Measurements from ENCODE around the gene COL4A2. TPM values are rescaled to one million over a fixed set of nuclear protein-coding genes. Genes with fewer than 3 reads are reported as not detected.

COL4A2 gene
- total RNA-seq, 2 donors from 2014 or later = 999 to 1,135 TPM

GRCh38 chr13:110557610-110558305 lies 250.7 kb downstream of the COL4A2 start:
- Histone ChIP-seq H3K4me1 (ENCODE audit: control insufficient read depth in 1 of 2, low read depth in 2 of 2) (peaks cover 3 to 49% of the 10 kb centered on the region in 2 donors), H3K4me3 (no peak overlapping the region), H3K9me3 (no peaks in the 10 kb centered on the region), H3K27ac (no peak overlapping the region), H3K27me3 (replicated peaks; ENCODE audit: insufficient read depth) (no peaks in the 10 kb centered on the region), H3K36me3 (no peaks in the 10 kb centered on the region)
- ATAC-seq (ENCODE audit: insufficient number of reproducible peaks, low FRiP score, low read depth) (no peak), DNase-seq (ENCODE audit: low spot score) (no peak)
- TF ChIP-seq CTCF (IDR thresholded peaks at IDR 0.05) = no peak

- no peak for ATAC-seq (ENCODE audit: insufficient number of reproducible peaks, low FRiP score, low read depth)
Observed at GRCh38 chr13:110559429-110559943, 252.4 kb downstream of the COL4A2 start.

GRCh38 chr13:110559986-110560385 lies 252.9 kb downstream of the COL4A2 start:
- no peaks in the 10 kb centered on the region for H3K36me3 ChIP-seq
- H3K9me3 ChIP-seq = no peaks in the 10 kb centered on the region
- ATAC-seq (ENCODE audit: insufficient number of reproducible peaks, low FRiP score, low read depth) (no peak), DNase-seq (ENCODE audit: low spot score) (no peak)
- TF ChIP-seq CTCF (IDR thresholded peaks at IDR 0.05) = no peak
- peaks cover 7 to 49% of the 10 kb centered on the region in 2 donors for H3K4me1 ChIP-seq (ENCODE audit: control insufficient read depth in 1 of 2, low read depth in 2 of 2)
- peak overlapping the region; percentile 90 for H3K27ac ChIP-seq
- H3K4me3 ChIP-seq = peak overlapping the region; percentile 88
- no peaks in the 10 kb centered on the region for H3K27me3 ChIP-seq (replicated peaks; ENCODE audit: insufficient read depth)

More at GRCh38 chr13:110559429-110559943, 252.4 kb downstream of the COL4A2 start:
- no peaks in the 10 kb centered on the region for H3K36me3 ChIP-seq
- no peaks in the 10 kb centered on the region for H3K27me3 ChIP-seq (replicated peaks; ENCODE audit: insufficient read depth)
- peak overlapping the region; percentile 90 for H3K27ac ChIP-seq
- TF ChIP-seq CTCF (IDR thresholded peaks at IDR 0.05) = no peak
- no peaks in the 10 kb centered on the region for H3K9me3 ChIP-seq
- peaks cover 7 to 49% of the 10 kb centered on the region in 2 donors for H3K4me1 ChIP-seq (ENCODE audit: control insufficient read depth in 1 of 2, low read depth in 2 of 2)
- no peak for DNase-seq (ENCODE audit: low spot score)
- H3K4me3 ChIP-seq = peak overlapping the region; percentile 88

DNA sequence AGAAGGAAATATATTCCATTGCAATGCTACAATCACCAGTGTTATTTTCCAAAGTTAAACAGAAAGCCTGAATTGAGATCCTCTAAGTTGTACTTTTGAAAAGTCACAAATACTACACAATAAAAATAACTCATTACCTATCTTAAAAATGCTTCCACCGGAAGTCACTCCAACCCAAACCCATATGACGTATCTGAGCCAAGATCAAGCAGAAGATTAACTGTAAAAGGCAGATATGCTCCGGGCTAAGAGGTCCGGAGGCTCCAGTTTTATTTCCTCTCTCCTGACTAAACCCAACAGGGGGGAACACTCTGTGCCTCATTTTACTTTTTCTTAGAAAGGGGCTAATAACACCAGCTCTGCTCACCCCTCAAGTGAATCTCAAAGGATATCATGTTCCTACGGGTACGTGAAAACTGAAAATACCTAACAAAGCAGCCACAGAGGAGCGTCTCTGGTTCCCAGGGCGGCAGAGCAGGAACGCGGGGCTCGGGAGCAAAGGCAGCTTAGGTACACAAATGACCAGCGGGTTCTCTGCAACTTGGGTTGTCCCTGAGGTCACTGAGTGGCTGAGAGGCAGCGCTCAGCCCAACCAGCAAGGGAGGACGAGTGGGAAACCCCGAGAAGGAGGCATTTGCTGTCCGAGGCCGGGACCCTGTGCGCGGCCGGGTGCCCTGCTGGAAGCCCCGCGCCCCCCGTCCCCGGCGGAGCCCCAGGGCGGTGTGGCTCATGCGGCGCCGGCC lies 253.7 kb downstream of the COL4A2 start:
- DNase-seq (ENCODE audit: low spot score) (no peak), ATAC-seq (ENCODE audit: insufficient number of reproducible peaks, low FRiP score, low read depth) (peak; percentile 37)
- Histone ChIP-seq H3K4me1 (ENCODE audit: control insufficient read depth in 1 of 2, low read depth in 2 of 2) (peaks cover 7 to 49% of the 10 kb centered on the region in 2 donors), H3K9me3 (no peaks in the 10 kb centered on the region), H3K27ac (peak overlapping the region; percentile 90), H3K36me3 (no peaks in the 10 kb centered on the region), H3K27me3 (replicated peaks; ENCODE audit: insufficient read depth) (no peaks in the 10 kb centered on the region), H3K4me3 (peak overlapping the region; percentile 88)
- no peak for TF ChIP-seq CTCF (IDR thresholded peaks at IDR 0.05)

DNA sequence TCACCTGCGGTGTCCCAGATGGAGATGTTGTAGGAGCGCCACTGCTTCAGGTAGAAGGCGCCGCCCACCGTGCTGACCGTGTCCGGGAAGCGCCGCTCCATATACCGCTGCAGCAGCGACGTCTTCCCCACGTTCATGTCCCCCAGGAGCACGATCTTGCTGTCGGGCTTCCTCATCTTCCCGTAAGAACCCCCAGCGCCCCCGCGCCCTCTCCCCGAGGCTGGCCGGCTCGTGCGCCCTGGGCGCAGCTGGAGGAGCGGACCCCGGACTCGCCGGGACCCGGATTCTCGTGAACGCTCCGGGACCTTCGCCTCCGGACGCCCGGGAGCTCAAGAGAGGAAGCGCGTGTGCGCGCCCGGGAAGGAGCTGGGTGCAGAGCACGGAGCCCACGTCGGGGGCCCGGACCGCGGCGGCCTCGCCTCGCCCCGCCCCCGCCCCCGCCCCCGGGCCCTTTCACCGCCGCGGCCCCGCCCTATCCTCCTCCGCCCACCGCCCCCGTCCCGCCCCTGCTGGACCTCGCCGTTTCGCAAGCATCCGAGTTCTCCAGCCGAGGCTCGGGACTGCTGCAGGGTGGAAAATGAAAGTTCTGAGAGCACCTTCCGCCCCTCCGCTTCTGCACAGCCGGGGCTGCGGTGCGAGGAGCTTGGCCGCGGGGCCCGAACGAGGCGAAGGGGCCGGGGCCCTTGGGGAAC lies 254.4 kb downstream of the COL4A2 start, which contains the start of gene RAB20:
Gene RAB20 (minus strand): TSS at position 379 of the 692 bp plus-strand sequence. CDS start 203 bp downstream, at position 176.
- Histone ChIP-seq H3K4me1 (ENCODE audit: control insufficient read depth in 1 of 2, low read depth in 2 of 2) (peaks cover 7 to 49% of the 10 kb centered on the region in 2 donors), H3K9me3 (no peaks in the 10 kb centered on the region), H3K27ac (peak within 1 kb of the TSS; percentile 90), H3K36me3 (no peaks in the 10 kb centered on the region), H3K27me3 (replicated peaks; ENCODE audit: insufficient read depth) (no peaks in the 10 kb centered on the region), H3K4me3 (peak within 1 kb of the TSS; percentile 88)
- peak; percentile 62 for ATAC-seq (ENCODE audit: insufficient number of reproducible peaks, low FRiP score, low read depth)
- peak; percentile 54 for DNase-seq (ENCODE audit: low spot score)
- no peak for TF ChIP-seq CTCF (IDR thresholded peaks at IDR 0.05)
